Measurements from ENCODE around the gene DUS2. TPM values are rescaled to one million over a fixed set of nuclear protein-coding genes. Genes with fewer than 3 reads are reported as not detected.
"Not testable (repeated sequence)": the region's sequence is repeated elsewhere in the genome, so short reads cannot be mapped to it uniquely, and the experiment has no call there.

DUS2 gene
- polyA plus RNA-seq, 3 donors from 2014 or later: 9.3 to 23.7 (median 16.8) TPM

- Mint-ChIP-seq H3K4me3 (peak overlapping the region in 3 of 5 donors; percentile 0 to 22 (median 18)), H3K36me3 (no peaks in the 10 kb centered on the region), H3K27ac (peak overlapping the region; percentile 34 to 87 (median 60)), H3K27me3 (ENCODE audit: low read depth in 3 of 3) (peaks cover 0 to 1% (median 0%) of the 10 kb centered on the region in 3 donors), H3K9me3 (no peaks in the 10 kb centered on the region), H3K4me1 (peaks cover 86 to 94% of the 10 kb centered on the region in 2 donors)
- no peak for DNase-seq
Measured at GRCh38 chr16:68097088-68097487, 74.0 kb downstream of the DUS2 start.

DNA sequence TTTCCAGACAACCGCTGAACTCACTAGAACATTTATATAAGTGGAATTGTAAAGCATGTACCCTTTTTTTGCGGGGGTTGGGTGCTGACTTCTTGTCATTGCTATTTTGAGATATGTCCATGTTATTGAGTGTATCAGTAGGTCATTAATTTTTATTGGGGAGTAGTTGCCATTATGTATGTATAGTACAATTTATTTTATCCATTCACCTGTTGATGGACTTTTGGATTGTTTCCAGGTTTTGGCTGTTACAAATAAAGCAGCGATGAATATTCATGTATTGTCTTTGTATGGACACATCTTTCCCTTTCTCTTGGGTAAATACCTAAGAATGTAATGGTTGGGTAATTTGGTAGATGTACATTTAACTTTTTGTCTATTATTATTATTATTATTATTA lies 74.8 kb downstream of the DUS2 start:
- peak overlapping the region in 1 of 5 donors; percentile 25 for H3K4me3 Mint-ChIP-seq
- peak overlapping the region in 4 of 6 donors; percentile 34 to 87 (median 57) for H3K27ac Mint-ChIP-seq
- H3K9me3 Mint-ChIP-seq: no peaks in the 10 kb centered on the region
- peaks cover 87 to 97% of the 10 kb centered on the region in 2 donors for H3K4me1 Mint-ChIP-seq
- peaks cover 0 to 1% (median 0%) of the 10 kb centered on the region in 3 donors for H3K27me3 Mint-ChIP-seq (ENCODE audit: low read depth in 3 of 3)
- DNase-seq: no peak
- peaks cover 0 to 3% (median 0%) of the 10 kb centered on the region in 3 donors for H3K36me3 Mint-ChIP-seq

DNA sequence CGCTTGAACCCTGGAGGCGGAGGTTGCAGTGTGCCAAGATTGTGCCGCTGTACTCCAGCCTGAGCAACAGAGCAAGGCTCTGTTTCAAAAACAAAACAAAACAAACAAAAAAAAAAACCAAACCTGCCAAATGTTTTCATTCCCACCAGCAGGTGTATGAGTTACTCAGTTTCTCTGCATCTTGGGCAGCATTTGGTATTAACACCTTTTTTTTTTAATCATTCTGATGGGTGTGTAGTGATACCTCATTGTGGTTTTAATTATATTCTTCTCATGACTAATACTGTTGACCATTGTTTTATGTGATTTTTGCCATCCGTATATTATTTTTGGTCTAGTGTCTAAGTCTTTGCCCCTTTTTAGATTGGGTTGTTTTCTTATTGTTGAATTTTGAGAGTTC lies 77.4 kb downstream of the DUS2 start:
- Mint-ChIP-seq H3K9me3 (no peaks in the 10 kb centered on the region), H3K4me3 (peak overlapping the region; percentile 70 to 84 (median 80)), H3K27ac (peak overlapping the region; percentile 73 to 92 (median 90)), H3K36me3 (peaks cover 0 to 3% (median 0%) of the 10 kb centered on the region in 3 donors), H3K27me3 (ENCODE audit: low read depth in 3 of 3) (peaks cover 0 to 1% (median 0%) of the 10 kb centered on the region in 3 donors), H3K4me1 (peaks cover 89 to 97% of the 10 kb centered on the region in 2 donors)
- DNase-seq: no peak

GRCh38 chr16:68105611-68106010 lies 82.5 kb downstream of the DUS2 start:
- peaks cover 0 to 7% (median 2%) of the 10 kb centered on the region in 6 donors for H3K9me3 Mint-ChIP-seq
- peak overlapping the region in 4 of 5 donors; percentile 52 to 74 (median 66) for H3K4me3 Mint-ChIP-seq
- peaks cover 7 to 15% (median 8%) of the 10 kb centered on the region in 3 donors for H3K36me3 Mint-ChIP-seq
- DNase-seq: no peak
- H3K4me1 Mint-ChIP-seq: peaks cover 90 to 95% of the 10 kb centered on the region in 2 donors
- H3K27ac Mint-ChIP-seq: peak overlapping the region; percentile 78 to 84 (median 82)
- H3K27me3 Mint-ChIP-seq (ENCODE audit: low read depth in 3 of 3): peaks cover 0 to 4% (median under 1%) of the 10 kb centered on the region in 3 donors

DNA sequence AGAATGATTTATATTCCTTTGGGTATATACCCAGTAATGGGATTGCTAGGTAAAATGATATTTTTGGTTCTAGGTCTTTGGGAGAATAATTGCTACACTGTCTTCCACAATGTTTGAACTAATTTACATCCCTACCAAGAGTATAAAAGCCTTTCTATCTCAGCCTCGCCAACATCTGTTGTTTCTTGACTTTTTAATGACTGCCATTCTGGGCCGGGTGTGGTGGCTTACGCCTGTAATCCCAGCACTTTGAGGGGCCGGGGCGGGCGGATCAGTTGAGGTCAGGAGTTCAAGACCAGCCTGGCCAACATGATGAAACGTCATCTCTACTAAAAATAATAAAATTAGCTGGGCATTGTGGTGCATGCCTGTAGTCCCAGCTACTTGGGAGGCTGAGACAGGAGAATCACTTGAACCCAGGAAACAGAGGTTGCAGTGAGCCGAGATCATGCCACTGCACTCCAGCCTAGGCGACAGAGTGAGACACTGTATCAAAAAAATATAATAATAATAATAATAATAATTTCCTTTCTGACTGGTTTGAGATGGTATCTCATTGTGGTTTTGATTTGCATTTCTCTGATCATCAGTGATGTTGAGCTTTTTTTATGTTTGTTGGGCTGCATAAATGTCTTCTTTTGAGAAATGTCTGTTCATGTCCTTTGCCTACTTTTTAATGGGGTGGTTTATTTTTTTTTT lies 84.3 kb downstream of the DUS2 start:
- H3K36me3 Mint-ChIP-seq: peaks cover 13 to 18% (median 16%) of the 10 kb centered on the region in 3 donors
- H3K27ac Mint-ChIP-seq: peak overlapping the region; percentile 45 to 86 (median 62)
- H3K4me1 Mint-ChIP-seq: peaks cover 90 to 95% of the 10 kb centered on the region in 2 donors
- peaks cover 0 to 16% (median 8%) of the 10 kb centered on the region in 6 donors for H3K9me3 Mint-ChIP-seq
- peak overlapping the region in 4 of 5 donors; percentile 12 to 71 (median 54) for H3K4me3 Mint-ChIP-seq
- not testable (repeated sequence) for DNase-seq; H3K27me3 Mint-ChIP-seq (ENCODE audit: low read depth in 3 of 3)

DNA sequence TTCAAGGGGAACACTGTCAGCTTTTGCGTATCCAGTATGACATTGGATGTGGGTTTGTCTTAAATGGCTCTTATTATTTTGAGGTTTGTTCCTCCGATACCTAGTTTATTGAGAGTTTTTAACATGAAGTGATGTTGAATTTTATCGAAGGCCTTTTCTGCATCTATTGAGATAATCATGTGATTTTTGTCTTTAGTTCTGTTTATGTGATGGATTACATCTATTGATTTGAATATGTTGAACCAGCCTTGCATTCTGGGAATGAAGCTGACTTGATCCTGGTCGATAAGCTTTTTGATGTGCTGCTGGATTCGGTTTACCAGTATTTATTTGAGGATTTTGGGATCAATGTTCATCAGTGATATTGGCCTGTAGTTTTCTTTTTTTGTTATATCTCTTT lies 86.1 kb downstream of the DUS2 start:
- H3K4me1 Mint-ChIP-seq: peaks cover 91 to 95% of the 10 kb centered on the region in 2 donors
- peak overlapping the region in 2 of 5 donors; percentile 18 to 71 for H3K4me3 Mint-ChIP-seq
- not testable (repeated sequence) for H3K27me3 Mint-ChIP-seq (ENCODE audit: low read depth in 3 of 3); DNase-seq
- H3K9me3 Mint-ChIP-seq: peaks cover 0 to 19% (median 11%) of the 10 kb centered on the region in 6 donors
- peak overlapping the region; percentile 55 to 76 (median 67) for H3K27ac Mint-ChIP-seq
- H3K36me3 Mint-ChIP-seq: peaks cover 16 to 20% (median 18%) of the 10 kb centered on the region in 3 donors

- DNase-seq; H3K27me3 Mint-ChIP-seq (ENCODE audit: low read depth in 3 of 3): not testable (repeated sequence)
- Mint-ChIP-seq H3K27ac (peak overlapping the region; percentile 22 to 90 (median 64)), H3K9me3 (peaks cover 0 to 19% (median 11%) of the 10 kb centered on the region in 6 donors), H3K4me1 (peaks cover 91 to 95% of the 10 kb centered on the region in 2 donors), H3K4me3 (peak overlapping the region in 3 of 5 donors; percentile 7 to 31 (median 7)), H3K36me3 (peaks cover 16 to 20% (median 18%) of the 10 kb centered on the region in 3 donors)
Measured at GRCh38 chr16:68110611-68111010, 87.5 kb downstream of the DUS2 start.

GRCh38 chr16:68111379-68111778 lies 88.3 kb downstream of the DUS2 start:
- Mint-ChIP-seq H3K36me3 (peaks cover 16 to 20% (median 18%) of the 10 kb centered on the region in 3 donors), H3K27me3 (ENCODE audit: low read depth in 3 of 3) (peaks cover 0 to 4% (median 3%) of the 10 kb centered on the region in 3 donors), H3K9me3 (peaks cover 0 to 19% (median 11%) of the 10 kb centered on the region in 6 donors), H3K27ac (peak overlapping the region; percentile 27 to 90 (median 62)), H3K4me1 (peaks cover 91 to 98% of the 10 kb centered on the region in 2 donors), H3K4me3 (peak overlapping the region; percentile 18 to 54 (median 32))
- no peak for DNase-seq

- Mint-ChIP-seq H3K9me3 (peaks cover 0 to 19% (median 11%) of the 10 kb centered on the region in 6 donors), H3K27ac (peak overlapping the region; percentile 38 to 91 (median 80)), H3K27me3 (ENCODE audit: low read depth in 3 of 3) (peaks cover 0 to 3% (median under 1%) of the 10 kb centered on the region in 3 donors), H3K36me3 (peaks cover 16 to 20% (median 18%) of the 10 kb centered on the region in 3 donors), H3K4me3 (peak overlapping the region; percentile 48 to 80 (median 69)), H3K4me1 (peaks cover 91 to 98% of the 10 kb centered on the region in 2 donors)
- DNase-seq: no peak
Measured at GRCh38 chr16:68113059-68113761, 90.1 kb downstream of the DUS2 start.

DNA sequence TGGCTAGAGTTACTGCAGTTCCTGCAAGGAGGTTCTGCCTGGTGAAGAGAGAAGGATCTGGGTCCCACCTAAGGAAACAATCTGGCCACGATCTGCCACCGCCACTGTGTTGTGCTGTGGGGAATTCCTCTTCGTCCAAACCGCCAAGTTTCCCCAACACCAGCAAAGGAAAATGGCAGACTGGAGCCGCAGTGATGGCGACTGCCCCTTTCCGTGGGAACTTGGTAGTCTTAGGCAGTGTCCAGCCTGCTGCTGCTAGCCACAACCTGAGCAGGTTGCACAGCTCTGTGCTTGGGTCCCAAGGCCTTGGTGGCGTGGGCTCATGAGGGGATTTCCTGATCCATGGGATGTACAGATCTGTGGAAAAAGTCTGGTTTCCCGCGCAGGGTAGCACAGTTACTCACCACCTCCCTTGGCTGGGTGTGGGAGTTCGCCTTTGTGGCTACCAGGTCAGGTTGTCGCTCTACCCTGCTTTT lies 90.7 kb downstream of the DUS2 start:
- DNase-seq: no peak
- Mint-ChIP-seq H3K4me3 (peak overlapping the region; percentile 36 to 80 (median 54)), H3K27me3 (ENCODE audit: low read depth in 3 of 3) (peaks cover 0 to 3% (median 0%) of the 10 kb centered on the region in 3 donors), H3K36me3 (peaks cover 15 to 20% (median 18%) of the 10 kb centered on the region in 3 donors), H3K27ac (peak overlapping the region in 5 of 6 donors; percentile 38 to 84 (median 78)), H3K4me1 (peaks cover 91 to 98% of the 10 kb centered on the region in 2 donors), H3K9me3 (peaks cover 0 to 19% (median 11%) of the 10 kb centered on the region in 6 donors)

- not testable (repeated sequence) for H3K27me3 Mint-ChIP-seq (ENCODE audit: low read depth in 3 of 3); DNase-seq
- peak overlapping the region in 3 of 6 donors; percentile 73 to 84 (median 78) for H3K27ac Mint-ChIP-seq
- H3K9me3 Mint-ChIP-seq: peaks cover 0 to 15% (median 8%) of the 10 kb centered on the region in 6 donors
- peak overlapping the region in 4 of 5 donors; percentile 37 to 63 (median 48) for H3K4me3 Mint-ChIP-seq
- H3K36me3 Mint-ChIP-seq: peaks cover 5 to 14% (median 13%) of the 10 kb centered on the region in 3 donors
- peaks cover 91 to 98% of the 10 kb centered on the region in 2 donors for H3K4me1 Mint-ChIP-seq
Measured at GRCh38 chr16:68114939-68115338, 91.9 kb downstream of the DUS2 start.

DNA sequence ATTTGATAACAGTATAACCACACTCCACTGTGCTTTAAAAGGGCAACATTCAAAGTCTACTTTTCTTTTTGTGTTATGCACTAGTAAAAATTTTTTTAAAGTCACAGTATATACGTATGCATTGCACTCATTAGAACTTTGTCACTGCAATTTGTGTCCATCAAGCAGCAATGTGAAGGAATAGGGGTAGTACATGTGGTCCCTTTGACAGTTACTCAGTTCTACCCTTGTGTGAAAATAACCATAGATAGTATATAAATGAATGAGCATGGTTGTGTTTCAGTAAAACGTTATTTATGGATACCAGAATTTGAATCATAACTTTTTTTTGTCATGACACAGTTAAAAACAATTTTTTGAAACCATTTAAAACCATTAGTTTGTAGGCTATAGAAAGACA lies 92.8 kb downstream of the DUS2 start:
- H3K4me1 Mint-ChIP-seq: peaks cover 95 to 100% of the 10 kb centered on the region in 2 donors
- peaks cover 0 to 11% (median 8%) of the 10 kb centered on the region in 6 donors for H3K9me3 Mint-ChIP-seq
- H3K36me3 Mint-ChIP-seq: peaks cover 5 to 10% (median 8%) of the 10 kb centered on the region in 3 donors
- DNase-seq: no peak
- peak overlapping the region in 4 of 6 donors; percentile 26 to 84 (median 48) for H3K27ac Mint-ChIP-seq
- peak overlapping the region in 4 of 5 donors; percentile 34 to 68 (median 50) for H3K4me3 Mint-ChIP-seq
- peaks cover 0 to 3% (median 0%) of the 10 kb centered on the region in 3 donors for H3K27me3 Mint-ChIP-seq (ENCODE audit: low read depth in 3 of 3)
